Vagina (tissue), 2 donors: ENCODE data around the gene ATF5. TPM values are rescaled to one million over a fixed set of nuclear protein-coding genes. Genes with fewer than 3 reads are reported as not detected.

ENCODE experiments used
- DNase-seq, 2 donors: peaks; one replicate each; pipeline ENCODE4 v3.0.0-alpha.2; 2017; ENCODE audit errors: extremely low spot score in 2 of 2
- H3K27ac ChIP-seq: fragments of 200-600 bp; sonication (generic); one replicate; pipeline ENCODE4 v1.5.1; 2019
- H3K27me3 ChIP-seq: fragments of 200-600 bp; sonication (generic); one replicate; pipeline ENCODE4 v1.5.1; 2019
- H3K36me3 ChIP-seq, 2 donors: fragments of 200-600 bp; sonication (generic); one replicate each; pipeline ENCODE4 v1.5.1; 2017 to 2019
- H3K4me1 ChIP-seq: fragments of 200-600 bp; sonication (generic); one replicate; pipeline ENCODE4 v1.5.1; 2019
- H3K4me3 ChIP-seq, 2 donors: fragments of 200-600 bp; sonication (generic); 1 replicate in 1 of 2; 2 replicates in 1 of 2; pipeline ENCODE4 v1.5.1; 2016 to 2019
- H3K9me3 ChIP-seq: fragments of 200-600 bp; sonication (generic); one replicate; pipeline ENCODE4 v1.5.1; 2019
- POLR2A ChIP-seq, 2 donors: fragments of 450-650 bp; IDR thresholded peaks; one replicate each; pipeline ENCODE4 v1.6.1; 2017; ENCODE audit warnings: antibody characterized with exemption in 2 of 2, mild to moderate bottlenecking in 2 of 2, moderate library complexity in 2 of 2
- POLR2AphosphoS5 ChIP-seq, 2 donors: sonication (generic); formaldehyde crosslinking; IDR thresholded peaks; one replicate each; pipeline ENCODE4 v1.9.0; 2017; ENCODE audit warnings: antibody characterized with exemption in 2 of 2, mild to moderate bottlenecking in 2 of 2, low read depth in 1 of 2; ENCODE audit not compliant: insufficient read depth in 1 of 2
- intact Hi-C: fragments of 100-400 bp; cut with DNase I; formaldehyde crosslinking; loops from one replicate; pipeline ENCODE4 v1.15.1; 2023
- total RNA-seq: library from RNA; depleted of rRNA; stranded (reverse); fragments of >200 nt; gene quantifications from one replicate; pipeline ENCODE4 v1.2.3, GENCODE V29; 2016
- TF ChIP-seq, protein P1 (sequence below), 3 experiments: fragments of 450-650 bp in 2 of 3; fragments of 200-600 bp in 1 of 3; sonication (generic) in 1 of 3; IDR thresholded peaks; one replicate each; pipeline ENCODE4 v1.5.1; 2017 to 2019; ENCODE audit warnings: antibody characterized with exemption in 3 of 3, mild to moderate bottlenecking in 2 of 3, moderate library complexity in 2 of 3

ATF5 gene
- total RNA-seq, 1 donor from 2014 or later: 5.6 TPM

DNA sequence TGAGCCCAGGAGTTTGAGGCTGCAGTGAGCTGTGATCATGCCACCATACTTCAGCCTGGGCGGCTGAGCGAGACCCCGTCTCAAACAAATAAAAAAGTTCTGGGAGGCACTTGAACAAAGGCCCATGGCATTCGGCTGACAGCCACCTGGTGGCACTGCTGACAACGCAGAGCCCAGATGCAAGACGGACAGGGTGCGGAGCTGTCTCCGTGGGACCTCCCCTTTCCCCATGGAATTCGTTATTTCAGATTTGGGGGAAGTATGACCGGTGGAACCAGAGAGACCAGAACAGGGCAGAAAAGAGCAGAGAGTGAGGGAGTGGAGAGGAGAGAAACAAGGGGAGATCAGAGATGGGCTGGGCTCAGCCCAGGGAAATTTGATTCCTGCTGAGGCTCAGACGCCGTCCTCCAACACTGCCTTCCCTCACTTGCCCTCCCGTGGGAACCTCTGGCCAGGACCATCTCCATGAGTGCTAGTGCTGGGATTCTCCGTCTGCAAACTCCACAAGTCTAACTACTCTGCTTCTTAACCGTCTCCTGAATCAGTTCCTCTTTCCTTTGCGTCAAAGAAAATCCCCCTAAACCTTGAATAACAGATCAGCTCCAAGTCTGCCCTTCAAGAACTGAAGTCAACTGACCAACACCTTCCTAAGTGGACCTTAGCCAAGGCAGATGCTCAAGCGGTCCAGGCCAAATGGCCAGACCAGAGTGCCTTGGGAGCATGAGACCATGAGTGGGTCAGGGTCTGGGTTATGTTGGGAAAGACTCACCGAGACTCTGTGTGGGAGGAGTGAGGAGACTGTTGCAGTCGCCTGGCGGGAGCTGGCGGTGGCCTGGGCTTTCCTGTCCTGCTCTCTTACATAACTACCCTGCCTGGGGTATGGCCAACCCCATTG is 11.9 kb upstream of the ATF5 start:
- intact Hi-C loops: no loop called here
- H3K36me3 ChIP-seq: peaks cover 0 to 7% of the 10 kb centered on the region in 2 donors
- TF ChIP-seq, protein P1, sequence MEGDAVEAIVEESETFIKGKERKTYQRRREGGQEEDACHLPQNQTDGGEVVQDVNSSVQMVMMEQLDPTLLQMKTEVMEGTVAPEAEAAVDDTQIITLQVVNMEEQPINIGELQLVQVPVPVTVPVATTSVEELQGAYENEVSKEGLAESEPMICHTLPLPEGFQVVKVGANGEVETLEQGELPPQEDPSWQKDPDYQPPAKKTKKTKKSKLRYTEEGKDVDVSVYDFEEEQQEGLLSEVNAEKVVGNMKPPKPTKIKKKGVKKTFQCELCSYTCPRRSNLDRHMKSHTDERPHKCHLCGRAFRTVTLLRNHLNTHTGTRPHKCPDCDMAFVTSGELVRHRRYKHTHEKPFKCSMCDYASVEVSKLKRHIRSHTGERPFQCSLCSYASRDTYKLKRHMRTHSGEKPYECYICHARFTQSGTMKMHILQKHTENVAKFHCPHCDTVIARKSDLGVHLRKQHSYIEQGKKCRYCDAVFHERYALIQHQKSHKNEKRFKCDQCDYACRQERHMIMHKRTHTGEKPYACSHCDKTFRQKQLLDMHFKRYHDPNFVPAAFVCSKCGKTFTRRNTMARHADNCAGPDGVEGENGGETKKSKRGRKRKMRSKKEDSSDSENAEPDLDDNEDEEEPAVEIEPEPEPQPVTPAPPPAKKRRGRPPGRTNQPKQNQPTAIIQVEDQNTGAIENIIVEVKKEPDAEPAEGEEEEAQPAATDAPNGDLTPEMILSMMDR (IDR thresholded peaks at IDR 0.05): no peak
- TF ChIP-seq POLR2A (IDR thresholded peaks at IDR 0.05) (no peak), POLR2AphosphoS5 (IDR thresholded peaks at IDR 0.05; ENCODE audit: insufficient read depth in 1 of 2, low read depth in 1 of 2) (no peak)

DNA sequence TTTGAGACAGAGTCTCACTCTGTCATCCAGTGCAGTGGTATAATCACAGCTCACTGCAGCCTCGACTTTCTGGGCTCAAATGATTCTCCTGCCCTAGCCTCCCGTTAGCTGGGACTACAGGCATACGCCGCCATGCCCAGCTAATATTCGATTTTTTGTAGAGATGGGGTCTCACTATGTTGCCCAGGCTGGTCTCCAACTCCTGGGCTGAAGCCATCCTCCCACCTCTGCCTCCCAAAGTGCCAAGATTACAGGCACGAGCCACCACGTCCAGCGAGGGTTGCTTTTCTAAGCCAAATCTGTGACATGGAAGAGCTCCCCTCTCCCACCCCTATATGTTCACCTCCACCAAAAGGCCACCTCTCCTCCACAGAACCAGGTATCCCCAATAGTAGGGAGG is 10.9 kb upstream of the ATF5 start:
- Histone ChIP-seq H3K27me3 (no peaks in the 10 kb centered on the region), H3K4me3 (no peak overlapping the region), H3K27ac (no peak overlapping the region), H3K4me1 (peaks cover 6% of the 10 kb centered on the region), H3K36me3 (peaks cover 0 to 14% of the 10 kb centered on the region in 2 donors), H3K9me3 (no peaks in the 10 kb centered on the region)
- no peak for DNase-seq
- intact Hi-C loops: no loop called here
- TF ChIP-seq POLR2AphosphoS5 (IDR thresholded peaks at IDR 0.05; ENCODE audit: insufficient read depth in 1 of 2, low read depth in 1 of 2) (no peak), POLR2A (IDR thresholded peaks at IDR 0.05) (no peak)
- TF ChIP-seq, protein P1 (IDR thresholded peaks at IDR 0.05): no peak

More for the DNA sequence above, 11.9 kb upstream of the ATF5 start:
- Histone ChIP-seq H3K27me3 (no peaks in the 10 kb centered on the region), H3K27ac (no peak overlapping the region), H3K4me3 (no peak overlapping the region), H3K4me1 (no peaks in the 10 kb centered on the region), H3K9me3 (no peaks in the 10 kb centered on the region)
- no peak for DNase-seq

GRCh38 chr19:49920624-49921363 is 8.2 kb upstream of the ATF5 start:
- Histone ChIP-seq H3K9me3 (no peaks in the 10 kb centered on the region), H3K27me3 (no peaks in the 10 kb centered on the region), H3K27ac (no peak overlapping the region), H3K4me3 (no peak overlapping the region), H3K4me1 (peaks cover 20% of the 10 kb centered on the region), H3K36me3 (peaks cover 0 to 26% of the 10 kb centered on the region in 2 donors)
- TF ChIP-seq POLR2A (IDR thresholded peaks at IDR 0.05) (no peak), POLR2AphosphoS5 (IDR thresholded peaks at IDR 0.05; ENCODE audit: insufficient read depth in 1 of 2, low read depth in 1 of 2) (no peak)
- DNase-seq: no peak
- intact Hi-C loops: no loop called here

- H3K27me3 ChIP-seq: no peaks in the 10 kb centered on the region
- DNase-seq: no peak
- H3K4me1 ChIP-seq: peaks cover 28% of the 10 kb centered on the region
- intact Hi-C loops: loop anchor here (2.0 kb wide), 1 partner anchor 25 kb away; the partner anchor contains the start of gene IL4I1
- TF ChIP-seq, protein P1 (IDR thresholded peaks at IDR 0.05): no peak
- TF ChIP-seq POLR2AphosphoS5 (IDR thresholded peaks at IDR 0.05; ENCODE audit: insufficient read depth in 1 of 2, low read depth in 1 of 2) (no peak), POLR2A (IDR thresholded peaks at IDR 0.05) (no peak)
- H3K27ac ChIP-seq: no peak overlapping the region
- no peaks in the 10 kb centered on the region for H3K9me3 ChIP-seq
- peaks cover 0 to 31% of the 10 kb centered on the region in 2 donors for H3K36me3 ChIP-seq
- no peak overlapping the region for H3K4me3 ChIP-seq
Observed at GRCh38 chr19:49921871-49922795, 6.9 kb upstream of the ATF5 start.
